BJ (cell line): ENCODE measurements around the gene NFATC1. TPM values are rescaled to one million over a fixed set of nuclear protein-coding genes. Genes with fewer than 3 reads are reported as not detected.

ENCODE experiments used
- CTCF ChIA-PET: fragments of 350-600 bp; formaldehyde crosslinking; extraction: SDS; loops from one replicate; lab custom pipeline; 2021; ENCODE audit warnings: antibody characterized with exemption, inconsistent platforms; lab: Yijun Ruan, JAX
- POLR2A ChIA-PET: fragments of 300-600 bp; sonication (Branson Sonifier 250); formaldehyde crosslinking; extraction: SDS; loops from one replicate; lab custom pipeline; 2021; ENCODE audit warnings: antibody characterized with exemption; lab: Charles Lee
- DNase-seq: peaks from one replicate; pipeline ENCODE4 v3.0.0-alpha.2; 2011; ENCODE audit warnings: low read depth
- H3K27me3 ChIP-seq: 2 replicates; pipeline ENCODE4 v1.6.0; 2011; ENCODE audit warnings: low read length; ENCODE audit not compliant: control insufficient read depth, insufficient read depth
- H3K36me3 ChIP-seq: 2 replicates; pipeline ENCODE4 v1.5.1; 2011; ENCODE audit warnings: low read length; ENCODE audit not compliant: control insufficient read depth, insufficient read depth
- H3K4me3 ChIP-seq: 2 replicates; pipeline ENCODE4 v1.5.1; 2011; ENCODE audit warnings: low read depth, mild to moderate bottlenecking, control low read depth, low read length
- polyA plus RNA-seq: library from polyadenylated mRNA; depleted of rRNA; stranded (reverse); fragments of >200 nt; gene quantifications from 2 replicates; pipeline ENCODE4 v1.2.3, GENCODE V29; 2011
- TF ChIP-seq, protein P1 (sequence below): IDR thresholded peaks from 2 replicates; pipeline ENCODE4 v1.5.1; 2011; ENCODE audit warnings: low read depth, mild to moderate bottlenecking, control low read depth, inconsistent platforms, low read length, moderate library complexity; ENCODE audit not compliant: insufficient read depth

NFATC1 gene
- polyA plus RNA-seq, 1 experiment, result 1.2 TPM

DNA sequence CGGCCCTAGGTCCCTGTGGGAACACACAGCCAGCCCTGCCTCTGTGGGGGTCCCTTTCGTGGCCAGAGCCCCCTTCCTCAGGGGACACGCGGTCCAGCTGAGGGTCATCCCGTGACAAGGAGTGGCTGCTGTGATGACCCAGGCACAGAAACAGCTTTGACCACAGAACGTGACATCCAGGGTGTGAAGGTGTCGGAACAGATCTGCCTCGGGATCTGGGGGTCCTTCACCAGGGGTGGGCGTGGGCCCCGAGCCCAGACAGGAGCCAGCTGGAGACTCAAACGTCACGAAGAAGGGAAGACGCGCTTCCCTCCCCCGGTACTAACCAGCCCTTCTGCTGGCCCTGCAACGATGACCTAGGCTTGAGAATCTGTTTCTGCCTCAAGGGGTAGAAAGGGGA lies 75.9 kb downstream of the NFATC1 start:
- H3K4me3 ChIP-seq, result no peak overlapping the region
- ChIA-PET POLR2A (no interaction called here), CTCF (interaction anchor here (0.6 kb wide), 1 partner anchor 14 kb away, joined by 3 read pairs; no protein-coding TSS in a partner anchor)
- no peak for DNase-seq
- peaks cover 1% of the 10 kb centered on the region; the same call in 1 of the 2 replicates for H3K36me3 ChIP-seq
- TF ChIP-seq, protein P1, sequence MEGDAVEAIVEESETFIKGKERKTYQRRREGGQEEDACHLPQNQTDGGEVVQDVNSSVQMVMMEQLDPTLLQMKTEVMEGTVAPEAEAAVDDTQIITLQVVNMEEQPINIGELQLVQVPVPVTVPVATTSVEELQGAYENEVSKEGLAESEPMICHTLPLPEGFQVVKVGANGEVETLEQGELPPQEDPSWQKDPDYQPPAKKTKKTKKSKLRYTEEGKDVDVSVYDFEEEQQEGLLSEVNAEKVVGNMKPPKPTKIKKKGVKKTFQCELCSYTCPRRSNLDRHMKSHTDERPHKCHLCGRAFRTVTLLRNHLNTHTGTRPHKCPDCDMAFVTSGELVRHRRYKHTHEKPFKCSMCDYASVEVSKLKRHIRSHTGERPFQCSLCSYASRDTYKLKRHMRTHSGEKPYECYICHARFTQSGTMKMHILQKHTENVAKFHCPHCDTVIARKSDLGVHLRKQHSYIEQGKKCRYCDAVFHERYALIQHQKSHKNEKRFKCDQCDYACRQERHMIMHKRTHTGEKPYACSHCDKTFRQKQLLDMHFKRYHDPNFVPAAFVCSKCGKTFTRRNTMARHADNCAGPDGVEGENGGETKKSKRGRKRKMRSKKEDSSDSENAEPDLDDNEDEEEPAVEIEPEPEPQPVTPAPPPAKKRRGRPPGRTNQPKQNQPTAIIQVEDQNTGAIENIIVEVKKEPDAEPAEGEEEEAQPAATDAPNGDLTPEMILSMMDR, result no peak
- H3K27me3 ChIP-seq, result no peaks in the 10 kb centered on the region

DNA sequence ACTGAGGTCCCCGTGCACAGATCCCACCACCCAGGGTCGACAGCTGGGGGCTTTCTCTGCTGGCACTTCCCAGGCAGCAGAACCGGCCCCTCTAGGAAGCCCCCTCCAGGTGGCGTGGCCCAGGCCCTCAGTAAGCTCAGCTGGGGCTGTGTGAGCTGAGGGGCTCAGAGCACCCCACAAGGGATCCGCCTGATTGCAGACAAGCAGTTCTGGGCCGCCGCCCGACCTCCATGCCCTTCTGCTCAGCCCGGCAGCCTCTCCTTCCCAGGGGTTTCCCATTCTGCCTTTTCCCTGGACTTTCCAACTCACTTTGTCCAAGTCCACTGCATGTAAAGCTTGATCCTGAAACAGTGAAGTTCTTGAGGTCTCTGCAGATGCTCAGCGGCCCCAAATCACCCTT lies 76.4 kb downstream of the NFATC1 start:
- POLR2A ChIA-PET, result no interaction called here

DNA sequence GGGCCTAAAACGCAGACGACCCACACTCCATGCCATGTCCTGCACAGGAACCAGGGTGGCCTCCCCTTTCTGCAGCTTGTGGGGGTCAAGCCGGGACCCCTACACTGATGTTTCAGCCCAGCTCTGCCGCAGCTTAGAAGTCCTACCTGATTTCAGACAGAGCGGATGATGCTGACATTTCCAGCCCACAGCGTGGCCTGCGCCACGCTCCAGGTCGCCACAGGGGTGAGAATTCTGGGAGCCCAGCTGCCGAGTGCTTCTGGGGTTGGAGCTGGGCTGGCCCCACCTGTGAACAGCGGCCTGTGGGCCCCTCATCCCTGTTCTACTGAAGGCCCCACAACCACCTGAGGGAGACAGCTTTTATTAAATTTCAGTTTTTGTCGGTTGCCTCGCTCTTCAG lies 77.2 kb downstream of the NFATC1 start:
- no peaks in the 10 kb centered on the region for H3K27me3 ChIP-seq
- DNase-seq, result no peak
- ChIA-PET POLR2A (no interaction called here), CTCF (no interaction called here)
- H3K36me3 ChIP-seq, result peaks cover 1% of the 10 kb centered on the region; the same call in 1 of the 2 replicates
- TF ChIP-seq, protein P1, result no peak
- H3K4me3 ChIP-seq, result no peak overlapping the region

More for the DNA sequence above, 76.4 kb downstream of the NFATC1 start:
- peaks cover 1% of the 10 kb centered on the region; the same call in 1 of the 2 replicates for H3K36me3 ChIP-seq
- CTCF ChIA-PET, result interaction anchor here (0.6 kb wide), 1 partner anchor 13 kb away, joined by 3 read pairs; no protein-coding TSS in a partner anchor
- H3K4me3 ChIP-seq, result no peak overlapping the region
- DNase-seq, result no peak
- H3K27me3 ChIP-seq, result no peaks in the 10 kb centered on the region
- TF ChIP-seq, protein P1, result no peak

DNA sequence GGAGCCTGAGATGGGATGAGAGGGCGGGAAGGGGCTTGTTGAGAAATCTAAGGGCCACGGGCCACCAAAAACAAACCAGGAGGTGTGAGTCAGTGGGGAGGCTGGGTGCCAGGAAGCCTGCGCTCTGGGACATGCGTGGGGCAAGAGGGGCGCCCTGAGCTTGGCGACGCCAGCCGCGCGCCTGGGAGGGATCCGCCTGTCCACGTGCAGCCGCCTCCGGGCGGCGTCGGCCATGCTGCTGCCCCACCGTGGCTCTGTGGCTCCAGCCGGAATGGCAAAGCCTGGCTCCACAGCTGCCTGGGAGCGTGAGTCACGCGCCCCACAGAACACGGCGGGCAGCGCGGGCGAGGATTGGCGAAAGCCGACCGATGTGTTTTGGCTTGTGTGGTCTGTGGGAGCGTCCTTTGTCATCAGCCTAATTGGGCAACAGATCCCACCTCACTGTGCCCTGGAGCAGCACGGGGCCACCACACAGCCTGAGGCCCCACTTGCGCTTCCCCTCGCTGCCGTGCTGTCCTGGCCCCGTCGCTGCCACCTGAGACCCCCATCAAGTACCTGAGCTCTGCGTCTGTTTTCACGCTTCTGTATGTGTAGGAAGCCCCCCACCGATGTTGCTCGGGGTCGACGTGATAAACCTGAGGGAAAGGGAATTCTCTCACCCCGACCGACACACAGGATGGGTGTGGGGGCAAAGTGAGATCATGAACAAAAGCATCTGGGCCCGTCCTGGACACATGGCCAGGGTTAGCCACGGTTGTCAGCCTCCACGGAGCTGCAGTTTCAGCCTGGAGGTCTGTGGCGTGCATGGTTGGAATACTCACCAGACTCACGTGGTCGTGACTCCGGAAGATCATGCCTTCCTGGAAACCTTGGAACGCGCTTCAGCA lies 80.5 kb downstream of the NFATC1 start:
- TF ChIP-seq, protein P1, result no peak
- H3K4me3 ChIP-seq, result no peak overlapping the region
- ChIA-PET CTCF (no interaction called here), POLR2A (no interaction called here)
- DNase-seq, result no peak
- H3K27me3 ChIP-seq, result no peaks in the 10 kb centered on the region
- no peaks in the 10 kb centered on the region for H3K36me3 ChIP-seq

DNA sequence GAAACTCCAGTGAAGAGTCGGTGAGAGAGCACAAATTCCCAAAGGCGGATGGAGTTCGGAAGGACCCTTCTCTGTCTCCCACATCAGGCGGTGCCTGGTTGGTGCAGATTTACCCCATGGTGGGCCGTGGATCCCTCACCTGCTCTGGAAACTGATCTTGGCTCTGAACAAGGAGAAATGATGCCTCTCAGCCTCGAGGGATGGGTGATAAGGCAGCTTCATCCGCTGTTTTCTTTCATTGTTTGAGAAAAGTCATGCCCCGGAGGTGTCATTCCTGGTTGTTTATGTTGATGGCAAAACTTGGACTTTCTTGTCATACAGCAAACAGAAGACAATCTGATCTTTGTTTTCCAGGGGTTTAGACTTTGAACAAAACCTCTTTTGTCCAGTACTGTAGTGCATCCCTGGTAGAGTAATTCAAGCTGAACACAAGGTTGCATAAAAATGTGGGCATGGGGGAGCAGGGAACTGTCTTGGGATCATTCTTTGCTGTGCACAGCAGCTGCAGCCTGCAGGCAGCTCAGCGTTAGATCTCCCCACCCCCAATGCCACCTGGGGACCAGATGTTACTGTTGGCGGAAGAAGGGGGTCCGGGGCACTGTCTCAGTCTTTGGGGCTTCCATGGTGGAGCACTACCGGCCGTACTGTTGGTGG lies 81.3 kb downstream of the NFATC1 start:
- no peak for DNase-seq
- ChIA-PET POLR2A (no interaction called here), CTCF (no interaction called here)
- TF ChIP-seq, protein P1, result no peak
- H3K27me3 ChIP-seq, result no peaks in the 10 kb centered on the region
- H3K36me3 ChIP-seq, result no peaks in the 10 kb centered on the region
- no peak overlapping the region for H3K4me3 ChIP-seq
